Measurements from ENCODE around the gene RABGAP1L.
"Not testable (repeated sequence)": the region's sequence is repeated elsewhere in the genome, so short reads cannot be mapped to it uniquely, and the experiment has no call there.

Gene RABGAP1L

DNA sequence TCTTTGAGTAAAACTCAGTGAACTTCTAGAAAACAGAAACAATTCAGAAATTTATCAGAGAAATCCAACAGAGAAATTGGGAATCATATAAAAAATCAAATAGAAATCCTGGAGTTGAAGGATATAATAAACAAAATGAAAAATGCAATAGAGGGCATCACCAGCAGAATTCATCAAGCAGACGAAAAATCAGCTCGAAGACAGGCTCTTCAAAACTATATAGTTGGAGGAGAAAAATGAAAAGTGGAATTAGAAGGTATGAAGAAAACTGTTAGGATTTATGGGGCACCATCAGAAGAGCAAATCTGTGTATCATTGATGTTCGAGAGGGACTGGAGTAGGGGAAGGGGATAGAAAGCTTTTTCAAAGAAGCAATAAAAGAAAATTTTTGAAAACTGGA lies 167.0 kb downstream of the RABGAP1L start:
- FAIRE-seq (no peak), DNase-seq (ENCODE audit: insufficient read length, low spot score) (no peak)
- TF ChIP-seq POLR2AphosphoS5 (IDR thresholded peaks at IDR 0.05; ENCODE audit: low read depth, low read length) = no peak
- no peak for TF ChIP-seq POU2F2 (IDR thresholded peaks at IDR 0.05; ENCODE audit: low read depth, low read length)
- TF ChIP-seq SPI1 (IDR thresholded peaks at IDR 0.05; ENCODE audit: low read depth, low read length) = no peak
- no peak for TF ChIP-seq POLR2A (IDR thresholded peaks at IDR 0.05; ENCODE audit: low read depth, low read length)
- TF ChIP-seq PAX5 (IDR thresholded peaks at IDR 0.05; ENCODE audit: insufficient read depth, low read length, severe bottlenecking) = no peak
- TF ChIP-seq TAF1 (IDR thresholded peaks at IDR 0.05; ENCODE audit: low read depth, low read length) = no peak

DNA sequence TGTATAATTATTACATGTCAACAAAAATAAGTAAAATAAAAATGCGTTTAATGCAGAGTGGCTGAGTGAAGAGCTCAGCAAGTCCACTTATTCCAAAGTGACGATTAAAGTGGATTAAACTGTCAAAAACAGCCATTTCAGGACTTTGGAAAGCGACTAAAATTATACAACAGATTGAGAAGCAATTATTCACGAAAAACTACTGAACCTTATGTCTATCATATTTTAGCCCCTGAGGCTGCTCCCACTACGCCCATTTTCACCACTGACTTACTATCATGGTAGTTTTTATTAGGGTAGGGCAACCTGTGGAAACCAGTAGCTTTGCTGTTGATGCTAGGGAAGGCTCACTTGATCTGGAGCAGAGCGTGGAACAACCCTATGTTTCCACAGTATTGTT lies 174.1 kb downstream of the RABGAP1L start:
- no peak for DNase-seq (ENCODE audit: insufficient read length, low spot score)
- no peak for FAIRE-seq
- TF ChIP-seq TAF1 (IDR thresholded peaks at IDR 0.05; ENCODE audit: low read depth, low read length) = no peak
- TF ChIP-seq POLR2A (IDR thresholded peaks at IDR 0.05; ENCODE audit: low read depth, low read length) = no peak
- TF ChIP-seq PAX5 (IDR thresholded peaks at IDR 0.05; ENCODE audit: insufficient read depth, low read length, severe bottlenecking) = no peak
- no peak for TF ChIP-seq POLR2AphosphoS5 (IDR thresholded peaks at IDR 0.05; ENCODE audit: low read depth, low read length)
- TF ChIP-seq SPI1 (IDR thresholded peaks at IDR 0.05; ENCODE audit: low read depth, low read length) = no peak
- TF ChIP-seq POU2F2 (IDR thresholded peaks at IDR 0.05; ENCODE audit: low read depth, low read length) = no peak

DNA sequence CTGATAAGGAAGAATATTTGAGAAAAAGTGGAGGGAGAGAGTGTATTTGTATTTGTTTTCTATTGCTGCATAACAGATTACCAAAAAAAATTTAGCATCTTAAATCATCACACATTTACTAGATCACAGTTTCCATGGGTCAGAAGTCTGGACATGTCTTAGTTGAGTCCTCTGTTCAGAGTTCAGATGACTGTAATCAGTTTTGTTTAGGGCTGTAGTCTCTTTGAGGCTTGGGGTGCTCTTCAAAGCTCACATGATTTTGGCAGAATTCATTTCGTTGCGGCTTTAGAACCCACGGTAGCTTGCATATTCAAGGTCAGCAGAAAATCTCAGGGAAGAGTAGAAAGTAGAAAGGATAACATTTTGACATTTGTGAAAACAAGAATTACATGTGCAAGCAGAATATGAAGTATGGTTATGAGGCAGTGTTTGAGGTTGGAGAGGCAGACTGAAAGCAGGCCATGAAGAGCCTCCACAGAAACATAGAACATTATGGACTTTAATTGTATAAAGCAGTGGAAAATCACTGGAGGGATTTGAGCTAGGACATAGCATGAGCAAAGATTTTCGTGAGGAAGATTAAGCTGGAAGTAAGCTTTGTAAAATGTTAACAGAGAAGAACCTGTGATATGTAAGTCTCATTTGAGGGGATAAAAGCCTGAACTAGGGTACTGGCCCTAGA lies 177.8 kb downstream of the RABGAP1L start:
- TF ChIP-seq TAF1 (IDR thresholded peaks at IDR 0.05; ENCODE audit: low read depth, low read length) (no peak), SPI1 (IDR thresholded peaks at IDR 0.05; ENCODE audit: low read depth, low read length) (no peak), POLR2AphosphoS5 (IDR thresholded peaks at IDR 0.05; ENCODE audit: low read depth, low read length) (no peak), PAX5 (IDR thresholded peaks at IDR 0.05; ENCODE audit: insufficient read depth, low read length, severe bottlenecking) (no peak), POU2F2 (IDR thresholded peaks at IDR 0.05; ENCODE audit: low read depth, low read length) (no peak), POLR2A (IDR thresholded peaks at IDR 0.05; ENCODE audit: low read depth, low read length) (no peak)
- FAIRE-seq = peak; percentile 16
- DNase-seq (ENCODE audit: insufficient read length, low spot score) = no peak

DNA sequence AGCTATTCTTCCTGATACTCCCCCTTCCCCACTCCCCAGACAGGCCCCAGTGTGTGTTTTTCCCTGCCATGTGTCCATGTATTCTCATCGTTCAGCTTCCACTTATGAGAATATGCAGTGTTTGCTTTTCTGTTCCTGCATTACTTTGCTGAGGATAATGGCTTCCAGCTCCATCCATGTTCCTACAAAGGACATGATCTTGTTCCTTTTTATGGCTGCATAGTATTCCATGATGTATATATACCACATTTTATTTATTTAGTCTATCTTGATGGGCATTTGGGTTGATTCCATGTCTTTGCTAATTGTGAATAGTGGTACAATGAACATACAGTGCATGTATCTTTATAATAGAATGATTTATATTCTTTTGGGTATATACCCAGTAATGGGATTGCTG lies 181.1 kb downstream of the RABGAP1L start:
- FAIRE-seq; DNase-seq (ENCODE audit: insufficient read length, low spot score): not testable (repeated sequence)

DNA sequence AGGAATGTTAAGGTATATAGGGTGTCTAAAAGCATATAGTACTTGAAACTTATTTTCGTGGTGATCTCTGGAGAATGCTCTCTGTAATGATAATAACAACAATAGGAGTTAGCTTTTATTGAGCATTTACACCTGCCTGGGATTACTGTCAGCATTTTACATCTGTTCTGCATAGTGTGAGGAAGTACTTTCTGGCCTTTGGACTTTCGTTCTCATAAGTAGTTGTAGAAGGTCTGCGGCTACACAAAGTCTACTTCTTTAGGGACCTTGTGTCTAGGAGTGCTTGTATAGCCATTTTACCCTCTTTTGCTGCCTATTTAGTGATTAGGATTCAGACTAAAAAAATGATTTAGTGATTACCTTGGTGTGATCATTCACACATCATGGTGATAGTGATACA lies 184.8 kb downstream of the RABGAP1L start:
- FAIRE-seq = peak; percentile 61
- DNase-seq (ENCODE audit: insufficient read length, low spot score) = no peak
- TF ChIP-seq SPI1 (IDR thresholded peaks at IDR 0.05; ENCODE audit: low read depth, low read length) (no peak; the same call in 1 of the 2 replicates), PAX5 (IDR thresholded peaks at IDR 0.05; ENCODE audit: insufficient read depth, low read length, severe bottlenecking) (no peak), POU2F2 (IDR thresholded peaks at IDR 0.05; ENCODE audit: low read depth, low read length) (no peak), POLR2A (IDR thresholded peaks at IDR 0.05; ENCODE audit: low read depth, low read length) (no peak), POLR2AphosphoS5 (IDR thresholded peaks at IDR 0.05; ENCODE audit: low read depth, low read length) (no peak), TAF1 (IDR thresholded peaks at IDR 0.05; ENCODE audit: low read depth, low read length) (no peak)

DNA sequence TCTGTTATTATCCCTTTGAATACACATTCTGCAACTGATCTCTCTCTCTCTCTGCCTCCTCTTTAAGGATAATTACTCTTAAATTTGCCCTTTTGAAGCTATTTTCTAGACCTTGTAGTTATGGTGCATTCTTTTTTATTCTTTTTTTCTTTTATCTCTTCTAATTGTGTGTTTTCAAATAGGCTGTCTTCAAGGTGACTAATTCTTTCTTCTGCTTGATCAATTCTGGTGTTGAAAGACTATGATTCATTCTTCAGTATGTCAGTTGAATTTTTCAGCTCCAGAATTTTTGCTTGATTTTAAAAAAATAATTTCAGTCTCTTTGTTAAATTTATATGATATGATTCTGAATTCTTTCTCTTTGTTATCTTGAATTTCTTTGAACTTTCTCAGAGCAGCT lies 192.8 kb downstream of the RABGAP1L start:
- FAIRE-seq (no peak), DNase-seq (ENCODE audit: insufficient read length, low spot score) (no peak)
- TF ChIP-seq POLR2AphosphoS5 (IDR thresholded peaks at IDR 0.05; ENCODE audit: low read depth, low read length) (no peak), POU2F2 (IDR thresholded peaks at IDR 0.05; ENCODE audit: low read depth, low read length) (no peak), SPI1 (IDR thresholded peaks at IDR 0.05; ENCODE audit: low read depth, low read length) (no peak), PAX5 (IDR thresholded peaks at IDR 0.05; ENCODE audit: insufficient read depth, low read length, severe bottlenecking) (no peak), POLR2A (IDR thresholded peaks at IDR 0.05; ENCODE audit: low read depth, low read length) (no peak), TAF1 (IDR thresholded peaks at IDR 0.05; ENCODE audit: low read depth, low read length) (no peak)

DNA sequence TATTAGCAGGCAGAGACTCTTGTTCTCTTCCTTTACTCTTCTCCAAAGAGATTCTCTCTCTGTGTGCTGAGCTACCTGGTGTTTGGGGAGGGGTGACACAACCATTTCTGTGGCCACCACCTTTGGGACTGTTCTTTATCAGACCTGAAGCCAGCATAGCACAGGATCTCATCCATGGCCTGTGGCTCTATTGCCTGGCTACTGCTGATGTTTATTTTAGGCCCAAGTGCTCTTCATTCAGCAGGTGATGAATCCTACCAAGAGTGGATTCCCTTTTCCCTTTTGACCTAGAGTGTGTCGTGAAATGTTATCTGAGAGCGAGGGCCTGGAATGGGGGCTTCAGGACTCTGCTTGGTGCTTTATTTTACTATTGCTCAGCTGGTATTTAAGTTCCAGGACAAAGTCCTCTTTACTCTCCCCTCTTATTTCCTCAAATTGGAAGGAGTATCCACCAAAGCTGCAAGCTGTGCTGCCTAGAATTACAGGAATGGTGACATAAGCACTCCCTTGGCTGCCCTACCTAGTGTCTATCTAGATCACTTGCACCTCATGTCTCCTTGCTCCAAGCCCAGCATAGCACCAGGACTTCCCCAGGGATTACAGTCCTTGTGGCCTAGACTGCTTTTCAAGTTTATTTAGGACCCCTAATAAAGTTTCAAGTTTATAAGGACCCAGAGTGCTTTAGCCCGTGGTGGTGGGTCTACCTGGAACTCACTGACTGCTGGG lies 193.7 kb downstream of the RABGAP1L start:
- FAIRE-seq = no peak
- TF ChIP-seq POLR2AphosphoS5 (IDR thresholded peaks at IDR 0.05; ENCODE audit: low read depth, low read length) (no peak), SPI1 (IDR thresholded peaks at IDR 0.05; ENCODE audit: low read depth, low read length) (no peak), PAX5 (IDR thresholded peaks at IDR 0.05; ENCODE audit: insufficient read depth, low read length, severe bottlenecking) (no peak), TAF1 (IDR thresholded peaks at IDR 0.05; ENCODE audit: low read depth, low read length) (no peak), POU2F2 (IDR thresholded peaks at IDR 0.05; ENCODE audit: low read depth, low read length) (no peak), POLR2A (IDR thresholded peaks at IDR 0.05; ENCODE audit: low read depth, low read length) (no peak)
- no peak for DNase-seq (ENCODE audit: insufficient read length, low spot score)

DNA sequence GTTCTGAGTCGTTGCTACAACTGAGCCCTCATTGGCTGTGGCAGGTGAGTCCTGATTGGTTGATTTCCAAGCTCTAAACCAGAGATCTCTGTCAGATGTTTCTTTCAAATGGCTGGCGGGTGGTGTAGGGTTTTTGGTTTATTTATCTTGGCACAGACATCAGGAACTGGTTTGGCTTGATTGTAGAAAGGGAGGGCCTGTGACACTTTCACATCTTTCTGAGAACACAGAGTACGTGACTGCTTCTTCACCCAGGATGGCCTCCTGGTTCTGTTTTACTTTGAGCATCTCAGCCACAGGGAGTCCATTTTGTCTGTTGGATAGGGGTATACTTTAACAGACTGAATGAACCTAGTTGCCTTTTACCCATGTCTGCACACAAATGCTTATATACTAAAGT lies 199.0 kb downstream of the RABGAP1L start:
- DNase-seq (ENCODE audit: insufficient read length, low spot score) (no peak), FAIRE-seq (no peak)
- TF ChIP-seq POLR2A (IDR thresholded peaks at IDR 0.05; ENCODE audit: low read depth, low read length) (no peak), POLR2AphosphoS5 (IDR thresholded peaks at IDR 0.05; ENCODE audit: low read depth, low read length) (no peak), SPI1 (IDR thresholded peaks at IDR 0.05; ENCODE audit: low read depth, low read length) (no peak), PAX5 (IDR thresholded peaks at IDR 0.05; ENCODE audit: insufficient read depth, low read length, severe bottlenecking) (no peak), TAF1 (IDR thresholded peaks at IDR 0.05; ENCODE audit: low read depth, low read length) (no peak), POU2F2 (IDR thresholded peaks at IDR 0.05; ENCODE audit: low read depth, low read length) (no peak)

DNA sequence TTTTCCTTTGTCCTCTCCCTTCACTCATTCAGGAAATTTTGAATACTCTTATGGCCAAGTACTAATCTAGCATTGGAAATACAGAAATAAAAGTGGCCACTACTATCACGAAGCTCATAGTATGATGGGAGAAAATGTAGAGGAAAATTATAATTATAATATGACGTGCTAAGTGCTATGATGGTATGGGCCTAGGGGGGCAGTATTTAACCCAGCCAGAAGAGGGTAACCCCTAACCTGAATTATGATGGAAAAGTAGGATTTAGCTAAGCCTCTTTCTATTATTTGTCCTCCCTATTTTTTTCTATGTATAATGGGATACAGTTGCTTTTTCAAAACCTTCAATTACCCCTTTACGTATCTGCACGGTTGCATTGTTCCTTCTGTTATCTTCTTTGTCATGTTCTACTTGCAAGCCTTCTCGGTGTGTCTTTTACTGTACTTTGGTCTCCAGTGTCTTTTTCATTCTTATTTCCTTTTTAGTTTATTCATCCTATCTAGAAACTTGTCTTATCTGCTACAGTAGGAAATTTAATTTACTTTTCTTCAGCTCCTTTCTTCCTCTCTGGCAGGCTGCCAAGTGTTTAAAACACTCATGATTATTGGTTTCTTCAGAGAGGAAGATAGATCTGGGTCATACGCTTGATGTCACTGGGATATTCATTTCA lies 199.6 kb downstream of the RABGAP1L start:
- DNase-seq (ENCODE audit: insufficient read length, low spot score) (no peak), FAIRE-seq (no peak)
- no peak for TF ChIP-seq SPI1 (IDR thresholded peaks at IDR 0.05; ENCODE audit: low read depth, low read length)
- no peak for TF ChIP-seq POLR2AphosphoS5 (IDR thresholded peaks at IDR 0.05; ENCODE audit: low read depth, low read length)
- no peak for TF ChIP-seq TAF1 (IDR thresholded peaks at IDR 0.05; ENCODE audit: low read depth, low read length)
- TF ChIP-seq POU2F2 (IDR thresholded peaks at IDR 0.05; ENCODE audit: low read depth, low read length) = no peak
